ENCODE measurements around the gene SEPTIN3. TPM values are rescaled to one million over a fixed set of nuclear protein-coding genes. Genes with fewer than 3 reads are reported as not detected.

SEPTIN3 gene
- total RNA-seq, 1 experiment from 2014 or later: 1.5 TPM

DNA sequence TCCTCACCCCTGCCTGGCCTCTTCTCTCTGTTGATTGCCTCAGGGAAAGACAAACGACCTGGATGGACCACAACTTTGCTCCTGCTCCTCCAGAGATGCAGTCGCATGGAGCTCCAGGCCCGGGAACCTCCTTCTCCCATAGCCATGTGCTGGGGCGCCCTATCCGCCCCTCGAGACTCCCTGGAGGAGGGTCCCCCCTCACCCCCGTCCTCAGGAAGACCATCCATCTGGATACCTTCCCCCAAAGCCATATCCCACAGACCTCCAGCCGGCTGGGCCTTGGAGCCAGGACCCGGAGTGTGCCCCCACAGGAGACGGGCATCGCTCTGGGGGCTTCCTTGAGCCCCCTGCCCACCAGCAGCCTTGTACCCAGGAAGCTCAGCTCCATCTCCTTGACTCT, 2.2 kb downstream of the SEPTIN3 start:
- Histone ChIP-seq H3K4me3 (no peak overlapping the region), H3K27me3 (ENCODE audit: insufficient read depth, low read depth) (peaks cover 42% of the 10 kb centered on the region), H3K79me2 (ENCODE audit: low read depth) (no peaks in the 10 kb centered on the region), H3K27ac (no peak overlapping the region), H3F3A (ENCODE audit: insufficient read depth, low read depth) (peaks cover 21% of the 10 kb centered on the region; the same call in 1 of the 2 replicates), H3K9me2 (ENCODE audit: insufficient read depth) (no peaks in the 10 kb centered on the region), H3K9me3 (ENCODE audit: insufficient read depth, low read depth) (no peaks in the 10 kb centered on the region), H3K4me1 (replicated peaks; ENCODE audit: insufficient read depth) (no peaks in the 10 kb centered on the region), H4K20me1 (ENCODE audit: insufficient read depth) (no peaks in the 10 kb centered on the region), H3K36me3 (ENCODE audit: low read depth) (no peaks in the 10 kb centered on the region), H3K4me2 (no peak overlapping the region), H2AFZ (no peak overlapping the region)
- ChIA-PET POLR2A (ENCODE audit: unreplicated experiment) (no interaction called here), CTCF (interaction anchor here (0.5 to 1.1 kb wide), 2 partner anchors 66 to 199 kb away, joined by 3 to 5 read pairs; no protein-coding TSS in a partner anchor)
- BruUV-seq (replicated peaks): no TSS peak
- DNase-seq: no peak
- TF ChIP-seq CTCF (conservative IDR thresholded peaks at IDR 0.05) (no peak), EZH2 (IDR thresholded peaks at IDR 0.05; ENCODE audit: low read depth) (no peak)
- intact Hi-C loops (cut with micrococcal nuclease; ENCODE audit: unreplicated experiment): no loop called here

DNA sequence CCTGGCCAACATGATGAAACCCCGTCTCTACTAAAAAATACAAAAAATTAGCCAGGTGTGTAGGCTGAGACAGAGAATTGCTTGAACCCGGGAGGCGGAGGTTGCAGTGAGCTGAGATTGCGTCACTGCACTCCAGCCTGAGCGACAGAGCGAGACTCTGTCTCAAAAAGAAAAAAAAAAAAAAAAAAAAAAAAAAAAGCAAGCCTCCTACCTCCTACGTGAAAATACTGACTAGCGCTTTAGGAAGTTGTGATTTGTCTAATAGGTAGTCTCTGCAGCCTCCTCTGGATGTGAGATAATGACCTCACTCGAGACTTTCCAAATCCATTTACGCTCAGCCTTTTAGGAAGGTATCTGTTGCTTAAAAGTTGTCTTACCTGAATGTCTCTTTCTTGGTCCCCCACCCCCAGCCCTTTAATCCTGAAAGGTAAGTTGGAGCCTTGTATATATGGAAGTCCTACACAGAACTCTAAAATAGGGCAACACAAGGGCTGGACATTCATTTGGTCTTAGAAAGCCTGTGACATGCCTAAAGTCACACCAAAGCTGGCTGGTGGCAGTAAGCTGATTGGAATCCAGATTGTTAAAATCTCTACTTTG, 5.5 kb downstream of the SEPTIN3 start:
- H3K9me2 ChIP-seq (ENCODE audit: insufficient read depth): no peaks in the 10 kb centered on the region
- no peaks in the 10 kb centered on the region for H4K20me1 ChIP-seq (ENCODE audit: insufficient read depth)
- H3K4me2 ChIP-seq: peak overlapping the region; percentile 13
- H3K36me3 ChIP-seq (ENCODE audit: low read depth): no peaks in the 10 kb centered on the region
- BruUV-seq (replicated peaks): no TSS peak
- H2AFZ ChIP-seq: no peak overlapping the region
- POLR2A ChIA-PET (ENCODE audit: unreplicated experiment): no interaction called here
- H3K27me3 ChIP-seq (ENCODE audit: insufficient read depth, low read depth): peaks cover 60% of the 10 kb centered on the region
- H3F3A ChIP-seq (ENCODE audit: insufficient read depth, low read depth): peaks cover 21% of the 10 kb centered on the region; the same call in 1 of the 2 replicates
- TF ChIP-seq CTCF (conservative IDR thresholded peaks at IDR 0.05) (no peak), EZH2 (IDR thresholded peaks at IDR 0.05; ENCODE audit: low read depth) (no peak)
- H3K27ac ChIP-seq: no peak overlapping the region
- H3K4me3 ChIP-seq: no peak overlapping the region
- no peaks in the 10 kb centered on the region for H3K9me3 ChIP-seq (ENCODE audit: insufficient read depth, low read depth)
- no peaks in the 10 kb centered on the region for H3K4me1 ChIP-seq (replicated peaks; ENCODE audit: insufficient read depth)
- no peak for DNase-seq
- intact Hi-C loops (cut with micrococcal nuclease; ENCODE audit: unreplicated experiment): no loop called here
- CTCF ChIA-PET: no interaction called here
- no peaks in the 10 kb centered on the region for H3K79me2 ChIP-seq (ENCODE audit: low read depth)

DNA sequence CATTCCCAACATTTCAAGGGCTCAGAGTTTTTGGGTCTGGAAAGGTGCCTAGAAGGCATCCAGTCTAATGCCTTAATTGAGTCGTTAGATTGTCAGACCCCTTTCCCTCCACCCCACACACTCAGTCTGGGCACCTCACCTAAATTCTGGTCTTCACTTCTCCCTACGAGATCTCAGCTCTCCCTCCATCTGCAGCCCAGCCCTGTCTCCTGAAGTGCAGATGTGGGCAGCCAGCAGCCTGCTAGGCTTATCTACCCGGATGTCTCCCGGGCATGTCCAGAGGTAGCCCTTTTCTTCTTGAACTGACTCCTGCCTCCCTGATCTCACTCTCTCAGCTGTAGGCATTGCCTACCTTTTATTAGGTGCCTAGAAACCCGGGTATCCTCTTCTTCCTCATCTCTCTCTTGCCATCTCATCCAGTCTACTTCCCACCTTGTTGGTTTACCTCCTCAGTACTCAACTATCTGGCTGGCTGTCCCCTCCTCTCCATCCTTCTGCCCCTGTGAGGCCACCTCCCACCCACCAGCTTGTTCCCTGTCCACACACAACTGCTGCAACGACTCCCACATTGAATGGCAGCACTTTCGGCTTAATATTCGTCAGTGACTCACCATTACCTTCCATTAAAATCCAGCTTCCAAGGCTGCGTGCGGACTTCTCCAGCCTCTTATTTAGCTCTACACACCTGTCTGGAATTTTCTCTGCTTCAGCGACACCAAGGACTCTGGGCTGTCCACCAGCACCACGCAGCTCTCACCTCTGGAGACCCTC, 6.2 kb downstream of the SEPTIN3 start:
- H3K27me3 ChIP-seq (ENCODE audit: insufficient read depth, low read depth): peaks cover 60% of the 10 kb centered on the region
- no peak overlapping the region for H3K4me3 ChIP-seq
- no peaks in the 10 kb centered on the region for H3K36me3 ChIP-seq (ENCODE audit: low read depth)
- no peak for TF ChIP-seq EZH2 (IDR thresholded peaks at IDR 0.05; ENCODE audit: low read depth)
- no peak for TF ChIP-seq CTCF (conservative IDR thresholded peaks at IDR 0.05)
- DNase-seq: no peak
- no peaks in the 10 kb centered on the region for H4K20me1 ChIP-seq (ENCODE audit: insufficient read depth)
- H2AFZ ChIP-seq: no peak overlapping the region
- H3K4me2 ChIP-seq: peak overlapping the region; percentile 13; the same call in 1 of the 2 replicates
- ChIA-PET POLR2A (ENCODE audit: unreplicated experiment) (no interaction called here), CTCF (no interaction called here)
- no peaks in the 10 kb centered on the region for H3K9me2 ChIP-seq (ENCODE audit: insufficient read depth)
- no peaks in the 10 kb centered on the region for H3K9me3 ChIP-seq (ENCODE audit: insufficient read depth, low read depth)
- intact Hi-C loops (cut with micrococcal nuclease; ENCODE audit: unreplicated experiment): no loop called here
- H3K79me2 ChIP-seq (ENCODE audit: low read depth): no peaks in the 10 kb centered on the region
- no peaks in the 10 kb centered on the region for H3K4me1 ChIP-seq (replicated peaks; ENCODE audit: insufficient read depth)
- H3K27ac ChIP-seq: no peak overlapping the region
- BruUV-seq (replicated peaks): no TSS peak
- H3F3A ChIP-seq (ENCODE audit: insufficient read depth, low read depth): peaks cover 21% of the 10 kb centered on the region; the same call in 1 of the 2 replicates
